Keratinocyte (primary cell): Measurements from ENCODE around the gene GBGT1.

Experiments used
- CTCF ChIP-seq, 3 experiments: IDR thresholded peaks in 1 of 3; conservative IDR thresholded peaks in 1 of 3; optimal IDR thresholded peaks in 1 of 3; 2 replicates in 2 of 3; 3 replicates in 1 of 3; pipeline versions ENCODE3 to v1.5.1; 2011; ENCODE audit warnings: low read length in 3 of 3, mild to moderate bottlenecking in 3 of 3, moderate library complexity in 2 of 3, control low read depth in 1 of 3, inconsistent platforms in 1 of 3; ENCODE audit not compliant: insufficient read depth in 2 of 3; ENCODE audit errors: extremely low read depth in 1 of 3
- EZH2 ChIP-seq: IDR thresholded peaks from one replicate; pipeline ENCODE4 v1.6.1; 2012; ENCODE audit warnings: inconsistent platforms, mild to moderate bottlenecking, low read length, moderate library complexity

DNA sequence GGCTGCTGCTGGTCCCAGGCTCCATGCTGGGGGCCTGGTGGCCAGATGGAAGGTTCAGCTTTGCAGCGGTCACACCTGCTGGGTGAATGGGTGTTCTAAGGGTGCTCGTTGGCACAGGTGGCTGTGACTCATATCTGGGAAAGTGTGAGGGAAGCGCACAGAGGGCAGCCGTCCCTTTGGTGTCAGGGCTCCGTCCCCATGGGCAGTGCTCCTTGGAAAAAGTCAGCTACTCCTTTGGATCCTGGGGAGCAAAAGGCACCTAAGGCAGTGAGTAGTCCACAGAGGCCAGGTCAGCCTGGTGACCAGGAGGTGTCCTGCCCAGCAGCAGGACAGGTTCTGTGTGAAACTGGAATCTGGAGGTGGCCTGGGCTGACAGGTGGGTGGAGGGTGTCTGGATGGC lies 18.4 kb upstream of the GBGT1 start:
- TF ChIP-seq CTCF (optimal IDR thresholded peaks at IDR 0.05 in 1 of 3, IDR thresholded peaks at IDR 0.05 in 1 of 3, conservative IDR thresholded peaks at IDR 0.05 in 1 of 3; ENCODE audit: extremely low read depth in 1 of 3, insufficient read depth in 2 of 3, low read length in 3 of 3) (no peak), EZH2 (no peak)
